A673 (cell line): ENCODE data around the gene FAM24B. TPM values are rescaled to one million over a fixed set of nuclear protein-coding genes. Genes with fewer than 3 reads are reported as not detected.
A peak's percentile ranks its signal among the peaks of the same experiment; 100 is the strongest.

Source experiments
- BruUV-seq: library from RNA; stranded (reverse); fragments of 400-500 nt; replicated peaks from 2 replicates; lab custom pipeline; 2021; lab: Mats Ljungman, UMichigan
- CTCF ChIA-PET: fragments of 300-600 bp; sonication (Branson Sonifier 250); formaldehyde crosslinking; loops from one replicate; lab custom pipeline; 2022; ENCODE audit warnings: antibody characterized with exemption; lab: Charles Lee
- POLR2A ChIA-PET: fragments of 300-600 bp; sonication (Branson Sonifier 250); formaldehyde crosslinking; loops from one replicate; lab custom pipeline; 2022; ENCODE audit warnings: antibody characterized with exemption; ENCODE audit not compliant: low non-redundant PET; lab: Charles Lee
- DNase-seq: peaks from one replicate; pipeline ENCODE4 v3.0.0-alpha.2; 2015; ENCODE audit warnings: low spot score
- H3K27ac ChIP-seq: fragments of 200-600 bp; sonication (generic); 2 replicates; pipeline ENCODE4 v1.5.1; 2016; ENCODE audit warnings: mixed run types, low read depth, mild to moderate bottlenecking, mixed read lengths, antibody characterized with exemption, low read length; ENCODE audit not compliant: poor library complexity, severe bottlenecking
- H3K27me3 ChIP-seq: fragments of 200-600 bp; sonication (generic); replicated peaks from 2 replicates; pipeline ENCODE4 v1.6.1; 2017; ENCODE audit warnings: mixed run types, low read depth, mild to moderate bottlenecking, mixed read lengths, antibody characterized with exemption, low read length; ENCODE audit not compliant: insufficient read depth, poor library complexity
- H3K36me3 ChIP-seq: fragments of 200-600 bp; sonication (generic); 2 replicates; pipeline ENCODE4 v1.6.1; 2016; ENCODE audit warnings: mixed run types, mild to moderate bottlenecking, mixed read lengths, antibody characterized with exemption, low read length; ENCODE audit not compliant: insufficient read depth, poor library complexity, severe bottlenecking
- H3K4me1 ChIP-seq: fragments of 200-600 bp; sonication (generic); 2 replicates; pipeline ENCODE4 v1.6.1; 2017; ENCODE audit warnings: mixed run types, mild to moderate bottlenecking, mixed read lengths, antibody characterized with exemption, low read length; ENCODE audit not compliant: insufficient read depth, poor library complexity, severe bottlenecking
- H3K4me3 ChIP-seq: fragments of 200-600 bp; sonication (generic); 2 replicates; pipeline ENCODE4 v1.5.1; 2016; ENCODE audit warnings: low read depth, mixed run types, mild to moderate bottlenecking, mixed read lengths, low read length; ENCODE audit not compliant: poor library complexity, severe bottlenecking
- H3K9me3 ChIP-seq: fragments of 200-600 bp; sonication (generic); 2 replicates; pipeline ENCODE4 v1.6.1; 2016; ENCODE audit warnings: mixed run types, low read depth, mild to moderate bottlenecking, mixed read lengths, antibody characterized with exemption, low read length; ENCODE audit not compliant: poor library complexity, severe bottlenecking
- EZH2 ChIP-seq: fragments of 200-600 bp; sonication (generic); IDR thresholded peaks from 2 replicates; pipeline ENCODE4 v1.6.1; 2017; ENCODE audit warnings: borderline replicate concordance, low read depth, mild to moderate bottlenecking, mixed read lengths, antibody characterized with exemption, low read length; ENCODE audit not compliant: poor library complexity, severe bottlenecking
- intact Hi-C: fragments of 100-400 bp; cut with micrococcal nuclease; formaldehyde crosslinking; loops from one replicate; pipeline ENCODE4 v1.10.0; 2022; ENCODE audit not compliant: unreplicated experiment
- total RNA-seq: library from RNA; stranded (reverse); gene quantifications from 2 replicates; pipeline ENCODE4 v1.2.3, GENCODE V29; 2021
- TF ChIP-seq, protein P1 (sequence below): fragments of 300-800, 200-600 bp; sonication (generic); conservative IDR thresholded peaks from 2 replicates; pipeline ENCODE4 v1.5.1; 2017; ENCODE audit warnings: low read depth, mild to moderate bottlenecking, antibody characterized with exemption, low read length, moderate library complexity, mixed read lengths

The FAM24B gene
- total RNA-seq, 1 experiment from 2014 or later = 7.0 TPM

DNA sequence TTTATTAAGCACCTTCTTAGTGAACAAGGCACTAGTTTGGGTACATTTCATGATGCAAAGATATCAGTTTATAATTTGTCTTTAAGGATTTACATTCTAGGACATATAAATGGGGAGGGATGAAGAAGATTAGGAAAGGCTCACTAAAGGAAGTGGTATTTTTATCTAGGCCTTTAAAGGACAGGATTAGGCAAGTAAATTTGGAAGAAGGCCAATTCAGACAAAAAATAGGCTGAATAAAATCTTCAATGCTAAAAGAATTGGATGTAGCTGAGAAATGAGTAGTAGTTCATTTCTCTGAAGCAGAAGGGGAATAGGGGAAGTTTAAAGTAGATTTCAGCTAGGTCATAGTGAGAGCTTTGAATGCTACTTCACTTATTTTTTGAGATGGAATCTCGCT lies 4.8 kb upstream of the FAM24B start:
- intact Hi-C loops = loop anchor here (1.0 kb wide), 1 partner anchor 43 kb away; no protein-coding TSS in a partner anchor
- ChIA-PET CTCF (no interaction called here), POLR2A (no interaction called here)

DNA sequence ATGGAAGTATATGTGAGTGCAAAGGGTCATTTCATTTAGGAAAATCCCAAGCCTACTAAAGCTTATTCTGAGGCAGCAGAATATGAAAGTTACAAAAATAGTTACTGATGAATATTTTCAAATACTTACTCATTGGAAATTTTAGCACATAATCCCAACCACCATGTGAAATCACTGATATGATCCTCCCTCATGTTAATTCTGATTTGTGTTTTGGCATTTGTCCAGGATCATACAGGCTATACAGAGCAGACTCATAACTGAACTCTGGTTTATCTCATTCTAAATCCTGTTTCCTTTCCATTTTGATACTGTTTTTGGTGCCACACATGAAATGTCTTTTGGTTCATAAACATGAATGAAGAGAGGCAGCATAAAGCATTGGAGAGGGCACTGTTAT lies 3.4 kb upstream of the FAM24B start:
- DNase-seq = no peak
- TF ChIP-seq, protein P1, sequence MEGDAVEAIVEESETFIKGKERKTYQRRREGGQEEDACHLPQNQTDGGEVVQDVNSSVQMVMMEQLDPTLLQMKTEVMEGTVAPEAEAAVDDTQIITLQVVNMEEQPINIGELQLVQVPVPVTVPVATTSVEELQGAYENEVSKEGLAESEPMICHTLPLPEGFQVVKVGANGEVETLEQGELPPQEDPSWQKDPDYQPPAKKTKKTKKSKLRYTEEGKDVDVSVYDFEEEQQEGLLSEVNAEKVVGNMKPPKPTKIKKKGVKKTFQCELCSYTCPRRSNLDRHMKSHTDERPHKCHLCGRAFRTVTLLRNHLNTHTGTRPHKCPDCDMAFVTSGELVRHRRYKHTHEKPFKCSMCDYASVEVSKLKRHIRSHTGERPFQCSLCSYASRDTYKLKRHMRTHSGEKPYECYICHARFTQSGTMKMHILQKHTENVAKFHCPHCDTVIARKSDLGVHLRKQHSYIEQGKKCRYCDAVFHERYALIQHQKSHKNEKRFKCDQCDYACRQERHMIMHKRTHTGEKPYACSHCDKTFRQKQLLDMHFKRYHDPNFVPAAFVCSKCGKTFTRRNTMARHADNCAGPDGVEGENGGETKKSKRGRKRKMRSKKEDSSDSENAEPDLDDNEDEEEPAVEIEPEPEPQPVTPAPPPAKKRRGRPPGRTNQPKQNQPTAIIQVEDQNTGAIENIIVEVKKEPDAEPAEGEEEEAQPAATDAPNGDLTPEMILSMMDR = no peak
- TF ChIP-seq EZH2 = no peak
- H3K4me3 ChIP-seq = no peak overlapping the region
- no peaks in the 10 kb centered on the region for H3K4me1 ChIP-seq
- no peaks in the 10 kb centered on the region for H3K27me3 ChIP-seq
- POLR2A ChIA-PET = no interaction called here
- no peak overlapping the region for H3K27ac ChIP-seq
- CTCF ChIA-PET = no interaction called here
- no peaks in the 10 kb centered on the region for H3K9me3 ChIP-seq
- H3K36me3 ChIP-seq = no peaks in the 10 kb centered on the region
- no TSS peak for BruUV-seq
- intact Hi-C loops = no loop called here

More for the DNA sequence above, 4.8 kb upstream of the FAM24B start:
- no peaks in the 10 kb centered on the region for H3K4me1 ChIP-seq
- H3K9me3 ChIP-seq = no peaks in the 10 kb centered on the region
- H3K27ac ChIP-seq = no peak overlapping the region
- no peaks in the 10 kb centered on the region for H3K36me3 ChIP-seq
- no peak for DNase-seq
- no peak overlapping the region for H3K4me3 ChIP-seq
- no peaks in the 10 kb centered on the region for H3K27me3 ChIP-seq
- TF ChIP-seq, protein P1 = no peak
- TF ChIP-seq EZH2 = no peak
- BruUV-seq = no TSS peak

DNA sequence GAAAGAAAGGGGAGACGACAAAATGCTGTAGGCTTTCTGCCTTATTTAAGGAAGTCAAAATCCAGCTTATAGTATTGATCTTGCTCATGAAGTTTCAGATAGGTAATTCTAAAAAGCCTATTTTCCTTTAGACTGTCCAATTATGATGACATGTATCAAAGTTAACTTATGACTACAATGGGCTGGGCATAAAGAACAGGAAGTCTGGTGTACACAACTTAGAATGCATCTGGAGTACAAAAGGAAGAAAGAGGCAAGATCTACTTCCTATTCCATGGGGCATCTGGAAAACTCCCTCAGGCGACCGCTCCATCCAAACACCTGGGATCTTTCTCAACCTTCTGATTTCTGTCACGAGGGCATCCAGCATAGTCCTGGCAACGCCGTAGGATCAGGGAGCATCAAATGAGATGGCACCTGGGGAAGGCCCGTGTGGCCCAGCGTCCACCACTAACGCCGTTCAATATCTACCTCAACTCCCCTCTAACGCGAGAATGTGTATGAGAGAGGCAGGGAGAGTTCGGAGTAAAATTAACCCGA lies 512 bp downstream of the FAM24B start:
- Histone ChIP-seq H3K36me3 (no peaks in the 10 kb centered on the region), H3K27ac (peak overlapping the region; percentile 77), H3K27me3 (no peaks in the 10 kb centered on the region), H3K4me1 (peaks cover 12% of the 10 kb centered on the region), H3K9me3 (no peaks in the 10 kb centered on the region), H3K4me3 (peak overlapping the region; percentile 69)
- ChIA-PET CTCF (no interaction called here), POLR2A (no interaction called here)
- peak; percentile 10 for DNase-seq
- BruUV-seq = TSS peak; percentile 73
- TF ChIP-seq, protein P1 = no peak
- no peak for TF ChIP-seq EZH2
- intact Hi-C loops = no loop called here
